Keratinocyte (primary cell): Measurements from ENCODE around the gene TAMM41. TPM values are rescaled to one million over a fixed set of nuclear protein-coding genes. Genes with fewer than 3 reads are reported as not detected.

Experiments used
- DNase-seq: peaks from one replicate; pipeline ENCODE4 v3.0.0-alpha.2; 2011; ENCODE audit warnings: low read depth, missing footprints, low spot score
- FAIRE-seq: peaks from 2 replicates; lab custom pipeline; 2011; peaks lifted over from hg19 to GRCh38; lab: Jason Lieb, UNC
- H2AFZ ChIP-seq: 2 replicates; pipeline ENCODE4 v1.6.0; 2012; ENCODE audit warnings: low read length, control low read depth, inconsistent platforms; ENCODE audit not compliant: control insufficient read depth
- H3K27ac ChIP-seq: 2 replicates; pipeline ENCODE4 v1.5.1; 2011; ENCODE audit warnings: low read length; ENCODE audit not compliant: control insufficient read depth, insufficient read depth
- H3K27me3 ChIP-seq: 3 replicates; pipeline ENCODE4 v1.6.0; 2011; ENCODE audit warnings: low read length; ENCODE audit not compliant: control insufficient read depth, insufficient read depth; ENCODE audit errors: extremely low read depth
- H3K36me3 ChIP-seq, 2 experiments: 2 replicates in 1 of 2; 3 replicates in 1 of 2; pipeline ENCODE4 v1.5.1; 2011; ENCODE audit warnings: low read length in 2 of 2, mild to moderate bottlenecking in 1 of 2; ENCODE audit not compliant: control insufficient read depth in 2 of 2, insufficient read depth in 2 of 2; ENCODE audit errors: extremely low read depth in 1 of 2
- H3K4me1 ChIP-seq: 3 replicates; pipeline ENCODE4 v1.5.1; 2011; ENCODE audit warnings: low read length; ENCODE audit not compliant: control insufficient read depth, insufficient read depth; ENCODE audit errors: extremely low read depth
- H3K4me2 ChIP-seq: 3 replicates; pipeline ENCODE4 v1.6.0; 2011; ENCODE audit warnings: low read depth, low read length; ENCODE audit not compliant: control insufficient read depth, insufficient read depth; ENCODE audit errors: extremely low read depth
- H3K4me3 ChIP-seq, 3 experiments: fragments of 200-600 bp in 1 of 3; sonication (generic) in 1 of 3; 2 replicates in 2 of 3; 3 replicates in 1 of 3; pipeline ENCODE4 v1.5.1; 2011 to 2016; ENCODE audit warnings: low read length in 3 of 3, mild to moderate bottlenecking in 3 of 3, control low read depth in 2 of 3, inconsistent platforms in 1 of 3, low read depth in 1 of 3, mixed read lengths in 1 of 3, mixed run types in 1 of 3, moderate library complexity in 1 of 3; ENCODE audit not compliant: control insufficient read depth in 2 of 3, insufficient read depth in 2 of 3; ENCODE audit errors: extremely low read depth in 1 of 3
- H3K79me2 ChIP-seq: 2 replicates; pipeline ENCODE4 v1.6.0; 2012; ENCODE audit warnings: low read length; ENCODE audit not compliant: control insufficient read depth, insufficient read depth
- H3K9ac ChIP-seq: 3 replicates; pipeline ENCODE4 v1.6.0; 2011; ENCODE audit warnings: low read length; ENCODE audit not compliant: control insufficient read depth, insufficient read depth; ENCODE audit errors: extremely low read depth
- H3K9me1 ChIP-seq: 3 replicates; pipeline ENCODE4 v1.6.0; 2011; ENCODE audit warnings: low read length; ENCODE audit not compliant: control insufficient read depth, insufficient read depth; ENCODE audit errors: extremely low read depth
- H3K9me3 ChIP-seq: 2 replicates; pipeline ENCODE4 v1.5.1; 2012; ENCODE audit warnings: low read depth, low read length; ENCODE audit not compliant: control insufficient read depth
- H4K20me1 ChIP-seq: 3 replicates; pipeline ENCODE4 v1.6.0; 2011; ENCODE audit warnings: low read length; ENCODE audit not compliant: control insufficient read depth, insufficient read depth; ENCODE audit errors: extremely low read depth
- EZH2 ChIP-seq: IDR thresholded peaks from one replicate; pipeline ENCODE4 v1.6.1; 2012; ENCODE audit warnings: inconsistent platforms, mild to moderate bottlenecking, low read length, moderate library complexity
- dilution Hi-C: fragments of 300-500 bp; cut with MboI; formaldehyde crosslinking; loops from one replicate; pipeline ENCODE4 v1.7.0; 2020; ENCODE audit warnings: low sequenced_read_pairs; ENCODE audit not compliant: extremely low pct_ligation_motif_present
- polyA plus RNA-seq, 5 experiments: library from polyadenylated mRNA; depleted of rRNA in 3 of 5; stranded (reverse) in 3 of 5; stranded (forward) in 1 of 5; unstranded in 1 of 5; fragments of >200 nt; gene quantifications; 1 replicate in 1 of 5; 2 replicates in 3 of 5; 3 replicates in 1 of 5; pipeline versions ENCODE4 v1.2.1 to v1.2.3, GENCODE V29; 2011 to 2012; ENCODE audit warnings: missing spikeins in 2 of 5, low read depth in 1 of 5, low replicate concordance in 1 of 5
- TF ChIP-seq, protein P1 (sequence below), 3 experiments: IDR thresholded peaks in 1 of 3; conservative IDR thresholded peaks in 1 of 3; optimal IDR thresholded peaks in 1 of 3; 2 replicates in 2 of 3; 3 replicates in 1 of 3; pipeline versions ENCODE3 to v1.5.1; 2011; ENCODE audit warnings: low read length in 3 of 3, mild to moderate bottlenecking in 3 of 3, moderate library complexity in 2 of 3, control low read depth in 1 of 3, inconsistent platforms in 1 of 3; ENCODE audit not compliant: insufficient read depth in 2 of 3; ENCODE audit errors: extremely low read depth in 1 of 3

The TAMM41 gene
- polyA plus RNA-seq, 1 donor (not counting 4 experiments of a cell fraction or from before 2014, with no cell fraction given), result 22.9 TPM

DNA sequence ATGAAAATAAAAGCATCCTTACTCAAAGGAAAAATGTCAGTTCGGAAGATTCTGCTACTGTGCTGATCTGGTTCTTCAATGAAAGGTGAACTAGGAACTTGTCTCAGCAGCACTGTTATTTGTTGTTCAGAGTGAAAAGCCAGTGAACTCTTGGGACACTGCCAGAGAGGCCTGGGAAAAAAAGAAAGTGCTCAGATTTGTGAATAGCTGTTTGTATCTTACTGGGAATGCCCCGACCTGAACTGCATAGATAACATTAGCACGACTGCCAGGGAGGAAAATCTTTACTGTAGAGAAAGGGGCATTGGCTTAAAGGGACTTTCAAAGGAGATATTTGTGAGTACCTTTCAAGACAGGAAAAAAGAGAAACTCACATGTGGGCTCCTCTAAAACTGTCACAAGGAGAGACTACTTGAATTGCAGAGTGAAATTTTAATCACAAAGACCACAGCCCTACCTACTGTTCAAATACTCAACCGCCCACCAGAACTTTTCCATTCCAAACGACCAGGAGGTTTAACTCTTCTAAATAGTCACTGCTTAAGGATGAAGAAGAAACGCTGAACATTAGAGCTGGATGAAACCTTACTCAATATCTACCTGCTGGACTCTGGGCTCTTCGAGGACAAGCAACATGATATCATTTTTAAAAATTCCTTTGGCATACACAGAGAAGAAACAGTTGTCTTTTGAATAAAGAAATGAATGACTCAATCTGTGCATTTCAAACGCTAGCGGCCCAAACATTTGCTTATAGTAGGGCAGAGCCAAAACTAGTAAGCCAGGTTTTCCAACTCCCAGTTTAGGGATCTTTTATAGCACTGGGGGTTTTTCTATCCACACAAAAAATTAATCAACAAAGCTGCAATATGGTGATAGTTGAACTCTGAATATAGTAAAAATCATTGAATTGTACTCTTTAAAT, 13.4 kb downstream of the TAMM41 start:
- Histone ChIP-seq H3K27ac (no peak overlapping the region), H3K9me3 (no peaks in the 10 kb centered on the region), H2AFZ (no peak overlapping the region), H3K79me2 (no peaks in the 10 kb centered on the region), H3K9me1 (no peaks in the 10 kb centered on the region), H3K4me1 (no peaks in the 10 kb centered on the region), H4K20me1 (no peaks in the 10 kb centered on the region), H3K27me3 (no peaks in the 10 kb centered on the region), H3K4me3 (no peak overlapping the region), H3K36me3 (peaks cover 22 to 28% of the 10 kb centered on the region in 2 experiments), H3K9ac (no peak overlapping the region), H3K4me2 (no peak overlapping the region)
- no peak for DNase-seq
- TF ChIP-seq, protein P1, sequence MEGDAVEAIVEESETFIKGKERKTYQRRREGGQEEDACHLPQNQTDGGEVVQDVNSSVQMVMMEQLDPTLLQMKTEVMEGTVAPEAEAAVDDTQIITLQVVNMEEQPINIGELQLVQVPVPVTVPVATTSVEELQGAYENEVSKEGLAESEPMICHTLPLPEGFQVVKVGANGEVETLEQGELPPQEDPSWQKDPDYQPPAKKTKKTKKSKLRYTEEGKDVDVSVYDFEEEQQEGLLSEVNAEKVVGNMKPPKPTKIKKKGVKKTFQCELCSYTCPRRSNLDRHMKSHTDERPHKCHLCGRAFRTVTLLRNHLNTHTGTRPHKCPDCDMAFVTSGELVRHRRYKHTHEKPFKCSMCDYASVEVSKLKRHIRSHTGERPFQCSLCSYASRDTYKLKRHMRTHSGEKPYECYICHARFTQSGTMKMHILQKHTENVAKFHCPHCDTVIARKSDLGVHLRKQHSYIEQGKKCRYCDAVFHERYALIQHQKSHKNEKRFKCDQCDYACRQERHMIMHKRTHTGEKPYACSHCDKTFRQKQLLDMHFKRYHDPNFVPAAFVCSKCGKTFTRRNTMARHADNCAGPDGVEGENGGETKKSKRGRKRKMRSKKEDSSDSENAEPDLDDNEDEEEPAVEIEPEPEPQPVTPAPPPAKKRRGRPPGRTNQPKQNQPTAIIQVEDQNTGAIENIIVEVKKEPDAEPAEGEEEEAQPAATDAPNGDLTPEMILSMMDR (optimal IDR thresholded peaks at IDR 0.05 in 1 of 3, IDR thresholded peaks at IDR 0.05 in 1 of 3, conservative IDR thresholded peaks at IDR 0.05 in 1 of 3; ENCODE audit: extremely low read depth in 1 of 3, insufficient read depth in 2 of 3, low read length in 3 of 3), result no peak
- TF ChIP-seq EZH2, result no peak
- FAIRE-seq, result no peak
- dilution Hi-C loops, result no loop called here

DNA sequence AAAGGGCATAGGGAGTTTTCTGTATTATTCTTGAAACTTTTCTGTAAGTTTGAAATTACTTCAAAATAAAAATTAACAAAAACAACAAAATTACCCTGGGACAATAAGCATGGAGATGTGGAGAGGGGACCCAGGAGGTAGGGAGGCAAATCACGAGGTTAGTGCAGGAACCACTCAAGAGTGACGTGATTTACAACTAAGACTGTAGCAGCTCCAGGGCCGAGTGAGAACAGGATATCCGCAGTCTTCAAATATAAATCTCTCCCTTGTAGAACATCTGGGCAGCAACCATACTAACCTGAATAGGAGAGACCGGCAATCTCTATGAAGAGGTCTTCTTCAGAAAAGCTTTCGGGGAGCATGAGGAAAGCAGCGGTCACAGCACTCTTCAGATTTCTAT, 17.3 kb downstream of the TAMM41 start:
- Histone ChIP-seq H3K4me1 (no peaks in the 10 kb centered on the region), H3K9me3 (no peaks in the 10 kb centered on the region), H3K4me2 (no peak overlapping the region), H3K9me1 (no peaks in the 10 kb centered on the region), H3K27ac (no peak overlapping the region), H3K4me3 (no peak overlapping the region), H3K36me3 (peaks cover 22% of the 10 kb centered on the region in 2 experiments), H3K27me3 (no peaks in the 10 kb centered on the region), H2AFZ (no peak overlapping the region), H3K9ac (no peak overlapping the region), H3K79me2 (no peaks in the 10 kb centered on the region), H4K20me1 (no peaks in the 10 kb centered on the region)
- DNase-seq (no peak), FAIRE-seq (no peak)
- TF ChIP-seq EZH2, result no peak
- TF ChIP-seq, protein P1 (optimal IDR thresholded peaks at IDR 0.05 in 1 of 3, IDR thresholded peaks at IDR 0.05 in 1 of 3, conservative IDR thresholded peaks at IDR 0.05 in 1 of 3; ENCODE audit: extremely low read depth in 1 of 3, insufficient read depth in 2 of 3, low read length in 3 of 3), result no peak
- dilution Hi-C loops, result no loop called here
